Neural progenitor cell (in vitro differentiated cells): Measurements from ENCODE around the gene MGMT.

Experiments used
- CTCF ChIP-seq: fragments of 200-600 bp; sonication (generic); IDR thresholded peaks from 2 replicates; pipeline ENCODE4 v1.5.1; 2017; ENCODE audit warnings: antibody characterized with exemption, mild to moderate bottlenecking
- EZH2 ChIP-seq: fragments of 200-600 bp; sonication (generic); IDR thresholded peaks from 2 replicates; pipeline ENCODE4 v1.6.1; 2017; ENCODE audit warnings: antibody characterized with exemption, mild to moderate bottlenecking, moderate library complexity

DNA sequence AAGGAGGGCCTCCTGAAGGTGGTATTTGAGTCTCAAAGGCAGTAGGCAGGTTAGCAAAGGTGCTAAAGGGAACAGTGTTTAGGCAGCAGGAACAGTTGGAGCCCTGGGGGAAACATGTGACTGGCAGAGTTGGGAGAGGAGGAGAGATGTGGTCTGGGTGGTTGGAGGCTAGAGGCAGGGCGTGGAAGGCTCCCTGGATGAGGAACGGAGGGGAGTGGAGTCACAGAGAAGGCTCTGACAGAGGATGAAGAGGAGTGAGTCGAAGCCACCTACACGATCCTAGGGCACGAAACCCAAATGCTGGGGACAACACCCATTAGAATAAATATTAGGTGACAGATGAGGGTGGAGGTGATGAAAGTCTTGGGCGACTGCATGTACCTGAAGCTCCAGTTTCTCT, 19.6 kb upstream of the MGMT start:
- TF ChIP-seq CTCF (no peak), EZH2 (no peak)
